Activated CD8-positive, alpha-beta memory T cell treated with anti-CD3 and anti-CD28 coated beads, Interleukin-2, amount 50 U/mL, for 1 hour (primary cell): Measurements from ENCODE around the gene LRP10.

ENCODE experiments used
- DNase-seq: peaks from one replicate; pipeline ENCODE4 v3.0.0-alpha.2; 2020; ENCODE audit errors: extremely low read depth

LRP10 gene

GRCh38 chr14:22865424-22866405, 5.8 kb upstream of the LRP10 start:
- no peak for DNase-seq

- no peak for DNase-seq
These were observed 4.7 kb upstream of the LRP10 start for GRCh38 chr14:22866874-22867273.

GRCh38 chr14:22870811-22871223, 723 bp upstream of the LRP10 start:
- no peak for DNase-seq

- DNase-seq = no peak
These were observed 693 bp downstream of the LRP10 start for GRCh38 chr14:22872033-22872832.

- no peak for DNase-seq
These were observed 1.4 kb downstream of the LRP10 start for GRCh38 chr14:22872833-22873520.

- DNase-seq = no peak
These were observed 3.6 kb downstream of the LRP10 start for GRCh38 chr14:22875003-22875747.

GRCh38 chr14:22875748-22876319, 4.3 kb downstream of the LRP10 start:
- no peak for DNase-seq

- no peak for DNase-seq
These were observed 5.5 kb downstream of the LRP10 start for GRCh38 chr14:22877000-22877501.

- no peak for DNase-seq
These were observed 7.0 kb downstream of the LRP10 start for GRCh38 chr14:22878271-22879246.

GRCh38 chr14:22882064-22882463, 10.5 kb downstream of the LRP10 start:
- no peak for DNase-seq

- DNase-seq = no peak
These were observed 11.1 kb downstream of the LRP10 start for GRCh38 chr14:22882529-22883172.

GRCh38 chr14:22883173-22883976, 11.8 kb downstream of the LRP10 start, which contains the start of gene REM2:
REM2 (plus strand) TSS chr14:22883222; CDS start chr14:22883288, 66 bp downstream.
- DNase-seq = no peak

GRCh38 chr14:22884076-22884737, 12.7 kb downstream of the LRP10 start:
- DNase-seq = no peak

- DNase-seq = no peak
These were observed 13.4 kb downstream of the LRP10 start for GRCh38 chr14:22884738-22885523.

GRCh38 chr14:22885975-22886374, 14.4 kb downstream of the LRP10 start:
- DNase-seq = no peak

GRCh38 chr14:22886500-22887259, 15.1 kb downstream of the LRP10 start:
- no peak for DNase-seq
